ENCODE data around the gene BOD1L2. TPM values are rescaled to one million over a fixed set of nuclear protein-coding genes. Genes with fewer than 3 reads are reported as not detected.

BOD1L2 gene
- total RNA-seq, 1 experiment from 2014 or later, result not detected

DNA sequence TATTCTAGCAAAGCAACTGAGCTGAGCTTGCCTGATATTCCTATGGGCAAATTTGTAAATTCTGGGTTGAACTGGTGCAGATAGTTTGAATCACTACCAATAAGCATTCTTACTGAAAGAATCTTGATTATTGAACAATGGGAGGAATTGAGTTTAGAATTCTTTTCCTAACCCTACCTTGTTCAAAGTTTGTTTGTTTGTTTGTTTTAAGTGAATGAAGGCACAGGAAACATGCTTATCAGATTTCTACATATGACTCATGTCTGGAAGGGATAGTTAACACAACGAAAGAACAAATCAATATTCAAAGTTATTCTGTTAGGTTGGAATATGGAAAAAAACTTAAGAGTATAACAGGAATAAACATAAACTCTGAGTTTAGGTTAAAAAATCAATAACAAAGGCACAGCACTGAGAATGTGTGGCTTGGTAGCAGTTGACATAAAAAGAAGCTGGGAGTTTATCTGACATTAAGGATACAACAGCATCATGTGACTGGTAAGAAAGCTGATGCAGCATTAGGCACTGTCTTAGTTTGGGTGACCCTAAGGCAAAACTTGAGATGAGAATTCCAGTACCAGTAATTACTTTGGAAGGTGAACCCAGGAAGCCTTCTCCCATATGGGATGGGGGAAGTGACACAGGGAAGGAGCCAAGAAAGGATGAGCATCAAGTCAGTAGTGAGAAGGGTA is 20.9 kb downstream of the BOD1L2 start:
- H3K27me3 ChIP-seq (ENCODE audit: insufficient read depth, low read length), result peaks cover 36% of the 10 kb centered on the region
- no peak overlapping the region for H3K27ac ChIP-seq (ENCODE audit: low read depth, low read length)
- ATAC-seq, result no peak
- H4K20me1 ChIP-seq (ENCODE audit: insufficient read depth), result no peaks in the 10 kb centered on the region
- TF ChIP-seq JUND (IDR thresholded peaks at IDR 0.05), result no peak
- TF ChIP-seq, protein P1, sequence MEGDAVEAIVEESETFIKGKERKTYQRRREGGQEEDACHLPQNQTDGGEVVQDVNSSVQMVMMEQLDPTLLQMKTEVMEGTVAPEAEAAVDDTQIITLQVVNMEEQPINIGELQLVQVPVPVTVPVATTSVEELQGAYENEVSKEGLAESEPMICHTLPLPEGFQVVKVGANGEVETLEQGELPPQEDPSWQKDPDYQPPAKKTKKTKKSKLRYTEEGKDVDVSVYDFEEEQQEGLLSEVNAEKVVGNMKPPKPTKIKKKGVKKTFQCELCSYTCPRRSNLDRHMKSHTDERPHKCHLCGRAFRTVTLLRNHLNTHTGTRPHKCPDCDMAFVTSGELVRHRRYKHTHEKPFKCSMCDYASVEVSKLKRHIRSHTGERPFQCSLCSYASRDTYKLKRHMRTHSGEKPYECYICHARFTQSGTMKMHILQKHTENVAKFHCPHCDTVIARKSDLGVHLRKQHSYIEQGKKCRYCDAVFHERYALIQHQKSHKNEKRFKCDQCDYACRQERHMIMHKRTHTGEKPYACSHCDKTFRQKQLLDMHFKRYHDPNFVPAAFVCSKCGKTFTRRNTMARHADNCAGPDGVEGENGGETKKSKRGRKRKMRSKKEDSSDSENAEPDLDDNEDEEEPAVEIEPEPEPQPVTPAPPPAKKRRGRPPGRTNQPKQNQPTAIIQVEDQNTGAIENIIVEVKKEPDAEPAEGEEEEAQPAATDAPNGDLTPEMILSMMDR (IDR thresholded peaks at IDR 0.05 in 2 of 3, conservative IDR thresholded peaks at IDR 0.05 in 1 of 3; ENCODE audit: borderline replicate concordance in 1 of 3, insufficient read depth in 1 of 3, low read depth in 2 of 3, low read length in 2 of 3), result no peak
- TF ChIP-seq ZNF274 (IDR thresholded peaks at IDR 0.05; ENCODE audit: low read depth, low read length), result no peak
- TF ChIP-seq SIN3A (IDR thresholded peaks at IDR 0.05; ENCODE audit: low read depth), result no peak
- TF ChIP-seq CBX3 (IDR thresholded peaks at IDR 0.05; ENCODE audit: low read depth), result no peak
- TF ChIP-seq, protein P2, sequence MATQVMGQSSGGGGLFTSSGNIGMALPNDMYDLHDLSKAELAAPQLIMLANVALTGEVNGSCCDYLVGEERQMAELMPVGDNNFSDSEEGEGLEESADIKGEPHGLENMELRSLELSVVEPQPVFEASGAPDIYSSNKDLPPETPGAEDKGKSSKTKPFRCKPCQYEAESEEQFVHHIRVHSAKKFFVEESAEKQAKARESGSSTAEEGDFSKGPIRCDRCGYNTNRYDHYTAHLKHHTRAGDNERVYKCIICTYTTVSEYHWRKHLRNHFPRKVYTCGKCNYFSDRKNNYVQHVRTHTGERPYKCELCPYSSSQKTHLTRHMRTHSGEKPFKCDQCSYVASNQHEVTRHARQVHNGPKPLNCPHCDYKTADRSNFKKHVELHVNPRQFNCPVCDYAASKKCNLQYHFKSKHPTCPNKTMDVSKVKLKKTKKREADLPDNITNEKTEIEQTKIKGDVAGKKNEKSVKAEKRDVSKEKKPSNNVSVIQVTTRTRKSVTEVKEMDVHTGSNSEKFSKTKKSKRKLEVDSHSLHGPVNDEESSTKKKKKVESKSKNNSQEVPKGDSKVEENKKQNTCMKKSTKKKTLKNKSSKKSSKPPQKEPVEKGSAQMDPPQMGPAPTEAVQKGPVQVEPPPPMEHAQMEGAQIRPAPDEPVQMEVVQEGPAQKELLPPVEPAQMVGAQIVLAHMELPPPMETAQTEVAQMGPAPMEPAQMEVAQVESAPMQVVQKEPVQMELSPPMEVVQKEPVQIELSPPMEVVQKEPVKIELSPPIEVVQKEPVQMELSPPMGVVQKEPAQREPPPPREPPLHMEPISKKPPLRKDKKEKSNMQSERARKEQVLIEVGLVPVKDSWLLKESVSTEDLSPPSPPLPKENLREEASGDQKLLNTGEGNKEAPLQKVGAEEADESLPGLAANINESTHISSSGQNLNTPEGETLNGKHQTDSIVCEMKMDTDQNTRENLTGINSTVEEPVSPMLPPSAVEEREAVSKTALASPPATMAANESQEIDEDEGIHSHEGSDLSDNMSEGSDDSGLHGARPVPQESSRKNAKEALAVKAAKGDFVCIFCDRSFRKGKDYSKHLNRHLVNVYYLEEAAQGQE (IDR thresholded peaks at IDR 0.05; ENCODE audit: low read depth), result no peak
- no peak for TF ChIP-seq CEBPB (IDR thresholded peaks at IDR 0.05; ENCODE audit: low read depth)
- TF ChIP-seq, protein P3, sequence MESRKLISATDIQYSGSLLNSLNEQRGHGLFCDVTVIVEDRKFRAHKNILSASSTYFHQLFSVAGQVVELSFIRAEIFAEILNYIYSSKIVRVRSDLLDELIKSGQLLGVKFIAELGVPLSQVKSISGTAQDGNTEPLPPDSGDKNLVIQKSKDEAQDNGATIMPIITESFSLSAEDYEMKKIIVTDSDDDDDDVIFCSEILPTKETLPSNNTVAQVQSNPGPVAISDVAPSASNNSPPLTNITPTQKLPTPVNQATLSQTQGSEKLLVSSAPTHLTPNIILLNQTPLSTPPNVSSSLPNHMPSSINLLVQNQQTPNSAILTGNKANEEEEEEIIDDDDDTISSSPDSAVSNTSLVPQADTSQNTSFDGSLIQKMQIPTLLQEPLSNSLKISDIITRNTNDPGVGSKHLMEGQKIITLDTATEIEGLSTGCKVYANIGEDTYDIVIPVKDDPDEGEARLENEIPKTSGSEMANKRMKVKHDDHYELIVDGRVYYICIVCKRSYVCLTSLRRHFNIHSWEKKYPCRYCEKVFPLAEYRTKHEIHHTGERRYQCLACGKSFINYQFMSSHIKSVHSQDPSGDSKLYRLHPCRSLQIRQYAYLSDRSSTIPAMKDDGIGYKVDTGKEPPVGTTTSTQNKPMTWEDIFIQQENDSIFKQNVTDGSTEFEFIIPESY (IDR thresholded peaks at IDR 0.05; ENCODE audit: extremely low read depth, insufficient replicate concordance, low read length), result no peak
- intact Hi-C loops (cut with micrococcal nuclease), result no loop called here
- H3K36me3 ChIP-seq (ENCODE audit: control insufficient read depth in 1 of 2, insufficient read depth in 2 of 2, low read length in 2 of 2), result no peaks in the 10 kb centered on the region
- no peaks in the 10 kb centered on the region for H3K9me2 ChIP-seq (ENCODE audit: insufficient read depth)
- H3K9me3 ChIP-seq (ENCODE audit: control insufficient read depth in 1 of 2, insufficient read depth in 1 of 2, low read depth in 1 of 2, low read length in 2 of 2), result no peaks in the 10 kb centered on the region
- H3K4me1 ChIP-seq (ENCODE audit: control insufficient read depth in 1 of 2, insufficient read depth in 2 of 2, low read length in 2 of 2), result no peaks in the 10 kb centered on the region
- ChIA-PET CTCF (no interaction called here), RAD21 (ENCODE audit: low non-redundant PET in 1 of 2, low total read pairs in 2 of 2, uncharacterized antibody in 2 of 2, unreplicated experiment in 2 of 2) (no interaction called here), POLR2A (no interaction called here)
- no peak overlapping the region for H2AFZ ChIP-seq (ENCODE audit: low read depth, low read length, poor library complexity, severe bottlenecking)
- no peak overlapping the region for H3K4me3 ChIP-seq (replicated peaks in 1 of 2; ENCODE audit: low read depth in 1 of 2, low read length in 2 of 2)
- no TSS peak for BruUV-seq (replicated peaks)
- H3K79me2 ChIP-seq (ENCODE audit: insufficient read depth, low read length), result no peaks in the 10 kb centered on the region
- H3K9ac ChIP-seq (ENCODE audit: low read length), result no peak overlapping the region
- H3K4me2 ChIP-seq (ENCODE audit: low read length), result no peak overlapping the region
- DNase-seq (ENCODE audit: low read depth, low spot score), result no peak

All from HCT116 (cell line).